ENCODE results near the gene PLEKHM3.

DNA sequence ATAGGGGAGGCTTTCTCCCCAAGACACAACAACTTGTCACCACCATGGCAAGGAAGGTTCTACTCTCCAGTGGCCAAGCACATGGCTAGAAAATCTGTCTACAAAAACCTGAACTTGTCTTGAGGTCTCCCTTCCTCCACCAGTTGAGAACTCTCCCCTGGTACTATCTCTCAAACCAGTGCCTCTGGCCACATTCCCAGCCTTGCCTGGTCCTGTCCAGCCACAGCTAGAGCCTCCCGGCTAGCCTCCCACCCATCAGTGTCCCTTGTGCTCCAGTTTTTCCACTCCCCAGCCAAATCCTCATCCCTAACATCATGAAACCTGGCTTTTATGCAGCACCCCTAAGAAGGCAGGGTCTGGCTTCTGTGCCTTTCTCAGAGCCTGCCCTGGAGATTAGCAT, 234.4 kb downstream of the PLEKHM3 start:
- TF ChIP-seq, protein P1, sequence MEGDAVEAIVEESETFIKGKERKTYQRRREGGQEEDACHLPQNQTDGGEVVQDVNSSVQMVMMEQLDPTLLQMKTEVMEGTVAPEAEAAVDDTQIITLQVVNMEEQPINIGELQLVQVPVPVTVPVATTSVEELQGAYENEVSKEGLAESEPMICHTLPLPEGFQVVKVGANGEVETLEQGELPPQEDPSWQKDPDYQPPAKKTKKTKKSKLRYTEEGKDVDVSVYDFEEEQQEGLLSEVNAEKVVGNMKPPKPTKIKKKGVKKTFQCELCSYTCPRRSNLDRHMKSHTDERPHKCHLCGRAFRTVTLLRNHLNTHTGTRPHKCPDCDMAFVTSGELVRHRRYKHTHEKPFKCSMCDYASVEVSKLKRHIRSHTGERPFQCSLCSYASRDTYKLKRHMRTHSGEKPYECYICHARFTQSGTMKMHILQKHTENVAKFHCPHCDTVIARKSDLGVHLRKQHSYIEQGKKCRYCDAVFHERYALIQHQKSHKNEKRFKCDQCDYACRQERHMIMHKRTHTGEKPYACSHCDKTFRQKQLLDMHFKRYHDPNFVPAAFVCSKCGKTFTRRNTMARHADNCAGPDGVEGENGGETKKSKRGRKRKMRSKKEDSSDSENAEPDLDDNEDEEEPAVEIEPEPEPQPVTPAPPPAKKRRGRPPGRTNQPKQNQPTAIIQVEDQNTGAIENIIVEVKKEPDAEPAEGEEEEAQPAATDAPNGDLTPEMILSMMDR (IDR thresholded peaks at IDR 0.05; ENCODE audit: extremely low read depth in 1 of 2, insufficient read depth in 1 of 2, low read depth in 1 of 2, low read length in 2 of 2) = no peak
- TF ChIP-seq POLR2A (IDR thresholded peaks at IDR 0.05; ENCODE audit: low read depth, low read length) = no peak
- TF ChIP-seq POLR2AphosphoS5 (IDR thresholded peaks at IDR 0.05; ENCODE audit: insufficient read depth, low read depth, low read length) = no peak
- no peak for TF ChIP-seq EZH2 (IDR thresholded peaks at IDR 0.05; ENCODE audit: borderline replicate concordance, low read depth, low read length, severe bottlenecking)
- TF ChIP-seq GATA2 (IDR thresholded peaks at IDR 0.05; ENCODE audit: insufficient read depth, insufficient read length, low read depth, low read length) = no peak
- TF ChIP-seq, protein P2, sequence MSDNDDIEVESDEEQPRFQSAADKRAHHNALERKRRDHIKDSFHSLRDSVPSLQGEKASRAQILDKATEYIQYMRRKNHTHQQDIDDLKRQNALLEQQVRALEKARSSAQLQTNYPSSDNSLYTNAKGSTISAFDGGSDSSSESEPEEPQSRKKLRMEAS (IDR thresholded peaks at IDR 0.05; ENCODE audit: insufficient read depth, insufficient read length) = no peak
- no peak for TF ChIP-seq FOS (IDR thresholded peaks at IDR 0.05; ENCODE audit: borderline replicate concordance, insufficient read depth, low read length)
- no peak for TF ChIP-seq JUN (IDR thresholded peaks at IDR 0.05; ENCODE audit: borderline replicate concordance, insufficient read depth, insufficient read length, low read depth)
